Kidney (tissue), 14 donors: ENCODE results near the gene ADAM8. TPM values are rescaled to one million over a fixed set of nuclear protein-coding genes. Genes with fewer than 3 reads are reported as not detected.

Experiments
- DNase-seq, 5 donors: peaks; one replicate each; pipeline ENCODE4 v3.0.0-alpha.2; 2013 to 2020
- FAIRE-seq: peaks from 2 replicates; lab custom pipeline; 2012; peaks lifted over from hg19 to GRCh38; lab: Jason Lieb, UNC
- H3K27ac ChIP-seq, 2 donors: one replicate each; pipeline ENCODE4 v1.7.0; 2013; ENCODE audit warnings: low read depth in 2 of 2, low read length in 2 of 2, inconsistent platforms in 1 of 2
- H3K27me3 ChIP-seq: one replicate; pipeline ENCODE4 v1.7.1; 2013; ENCODE audit warnings: low read length, inconsistent platforms; ENCODE audit not compliant: control insufficient read depth, insufficient read depth
- H3K36me3 ChIP-seq, 3 donors: one replicate each; pipeline versions ENCODE4 v1.7.0 to v1.7.1; 2013; ENCODE audit warnings: low read length in 3 of 3, control low read depth in 1 of 3, inconsistent platforms in 1 of 3; ENCODE audit not compliant: insufficient read depth in 3 of 3, control insufficient read depth in 2 of 3
- H3K4me1 ChIP-seq, 3 donors: one replicate each; pipeline versions ENCODE4 v1.7.0 to v1.7.1; 2013; ENCODE audit warnings: low read length in 3 of 3, inconsistent platforms in 1 of 3, low read depth in 1 of 3; ENCODE audit not compliant: control insufficient read depth in 2 of 3, insufficient read depth in 2 of 3
- H3K4me3 ChIP-seq, 3 donors: one replicate each; pipeline versions ENCODE4 v1.7.0 to v1.8.1; 2013; ENCODE audit warnings: low read length in 3 of 3, control low read depth in 1 of 3, inconsistent platforms in 1 of 3
- H3K9ac ChIP-seq, 3 donors: one replicate each; pipeline versions ENCODE4 v1.7.0 to v1.7.1; 2013; ENCODE audit warnings: low read length in 3 of 3, control low read depth in 1 of 3, inconsistent platforms in 1 of 3
- H3K9me3 ChIP-seq, 3 donors: one replicate each; pipeline versions ENCODE4 v1.7.0 to v1.7.1; 2013; ENCODE audit warnings: low read length in 3 of 3, control low read depth in 1 of 3, inconsistent platforms in 1 of 3; ENCODE audit not compliant: control insufficient read depth in 2 of 3, insufficient read depth in 1 of 3
- CTCF ChIP-seq: IDR thresholded peaks from 3 replicates; pipeline ENCODE4 v1.5.1; 2012; ENCODE audit warnings: mild to moderate bottlenecking, moderate library complexity, borderline replicate concordance; ENCODE audit not compliant: insufficient read depth; ENCODE audit errors: extremely low read depth
- intact Hi-C: fragments of 100-400 bp; cut with DNase I; formaldehyde crosslinking; loops from one replicate; pipeline ENCODE4 v1.11.1; 2022
- polyA plus RNA-seq: library from polyadenylated mRNA; stranded (reverse); fragments of 350-450 nt; fragmentation: Illumina TruSeq; extraction: RNeasy Lipid Tissue Mini Kit (QIAGEN cat#74804); gene quantifications from one replicate; pipeline ENCODE4 v1.2.3, GENCODE V29; 2014; ENCODE audit warnings: low read depth, low replicate concordance; ENCODE audit not compliant: insufficient read depth
- total RNA-seq: library from RNA; stranded (reverse); fragmentation: NEBNext Ultra II Directional; extraction: Animal tissue kit (Norgen Biotek cat#: 25700); gene quantifications from one replicate; pipeline ENCODE4 v1.2.1, GENCODE V29; 2021
- donor health status: control.
- donor health status: control.
- donor health status: control.
- donor health status: control.
- donor health status: control.
- donor health status: DM: yes; HTN: yes; CAD: no.
- donor health status: Normal renal cell carcinoma (clear cell type).

ADAM8 gene
- total and polyA plus RNA-seq, 2 donors from 2014 or later: 3.4 to 16.6 TPM

GRCh38 chr10:133251388-133252222 lies 25.1 kb downstream of the ADAM8 start:
- Histone ChIP-seq H3K9ac (no peak overlapping the region), H3K4me3 (no peak overlapping the region), H3K9me3 (no peaks in the 10 kb centered on the region), H3K4me1 (no peaks in the 10 kb centered on the region), H3K27me3 (no peaks in the 10 kb centered on the region), H3K36me3 (no peaks in the 10 kb centered on the region), H3K27ac (no peak overlapping the region)
- intact Hi-C loops: no loop called here
- no peak for FAIRE-seq
- no peak for DNase-seq
- TF ChIP-seq CTCF: no peak

GRCh38 chr10:133249975-133250754 lies 26.5 kb downstream of the ADAM8 start:
- Histone ChIP-seq H3K36me3 (no peaks in the 10 kb centered on the region), H3K4me1 (no peaks in the 10 kb centered on the region), H3K27ac (no peak overlapping the region), H3K4me3 (no peak overlapping the region), H3K27me3 (peaks cover 3% of the 10 kb centered on the region), H3K9ac (no peak overlapping the region), H3K9me3 (no peaks in the 10 kb centered on the region)
- DNase-seq (no peak), FAIRE-seq (no peak)
- intact Hi-C loops: no loop called here
- TF ChIP-seq CTCF: no peak

- DNase-seq: no peak
- intact Hi-C loops: no loop called here
- TF ChIP-seq CTCF: no peak
- H3K9me3 ChIP-seq: no peaks in the 10 kb centered on the region
- H3K27ac ChIP-seq: no peak overlapping the region
- peaks cover 3% of the 10 kb centered on the region for H3K27me3 ChIP-seq
- FAIRE-seq: no peak
- H3K4me3 ChIP-seq: no peak overlapping the region
- H3K4me1 ChIP-seq: no peaks in the 10 kb centered on the region
- H3K9ac ChIP-seq: no peak overlapping the region
- H3K36me3 ChIP-seq: no peaks in the 10 kb centered on the region
Observed at GRCh38 chr10:133249094-133249780, 27.4 kb downstream of the ADAM8 start.
